PFSK-1 (cell line): ENCODE results near the gene MAP3K9.

Source experiments
- FOXP2 ChIP-seq: optimal IDR thresholded peaks from 2 replicates; pipeline ENCODE3; 2011; ENCODE audit warnings: borderline replicate concordance, control low read depth, inconsistent platforms; ENCODE audit not compliant: insufficient read depth; ENCODE audit errors: extremely low read length, extremely low read depth
- POLR2AphosphoS5 ChIP-seq: IDR thresholded peaks from 2 replicates; pipeline ENCODE4 v1.6.1; 2012; ENCODE audit warnings: low read depth, mild to moderate bottlenecking, control low read depth, low read length, moderate library complexity
- REST ChIP-seq, 2 experiments: IDR thresholded peaks; 2 replicates each; pipeline versions ENCODE4 v1.6.1 to v1.8.0; 2011 to 2012; ENCODE audit warnings: low read depth in 2 of 2, low read length in 2 of 2, control low read depth in 1 of 2, inconsistent platforms in 1 of 2, mild to moderate bottlenecking in 1 of 2, moderate library complexity in 1 of 2; ENCODE audit not compliant: insufficient read depth in 1 of 2
- SIN3A ChIP-seq: IDR thresholded peaks from 2 replicates; pipeline ENCODE4 v1.6.1; 2012; ENCODE audit warnings: mild to moderate bottlenecking, low read length, moderate library complexity, borderline replicate concordance; ENCODE audit not compliant: insufficient read depth
- TAF1 ChIP-seq: IDR thresholded peaks from 2 replicates; pipeline ENCODE4 v1.6.1; 2012; ENCODE audit warnings: low read length, control low read depth, borderline replicate concordance; ENCODE audit not compliant: insufficient read depth

Gene MAP3K9

GRCh38 chr14:70680748-70681147 is 128.6 kb downstream of the MAP3K9 start:
- no peak for TF ChIP-seq POLR2AphosphoS5
- TF ChIP-seq REST (IDR thresholded peaks at IDR 0.05; ENCODE audit: insufficient read depth in 1 of 2, low read depth in 2 of 2, low read length in 2 of 2), result no peak
- no peak for TF ChIP-seq FOXP2

- TF ChIP-seq POLR2AphosphoS5 (no peak), TAF1 (no peak), FOXP2 (no peak), REST (IDR thresholded peaks at IDR 0.05; ENCODE audit: insufficient read depth in 1 of 2, low read depth in 2 of 2, low read length in 2 of 2) (no peak), SIN3A (no peak)
These were observed 132.0 kb downstream of the MAP3K9 start for GRCh38 chr14:70677341-70677740.
